IMR-90 (cell line): ENCODE results near the gene ADAMTS12. TPM values are rescaled to one million over a fixed set of nuclear protein-coding genes. Genes with fewer than 3 reads are reported as not detected.

Source experiments
- ATAC-seq: fragments of 200-7000 bp; cut with Tn5 transposase; 2 replicates; pipeline ENCODE4 v1.9.1; 2020; ENCODE audit warnings: low read depth, mild to moderate bottlenecking, moderate library complexity
- BruUV-seq: library from RNA; stranded (reverse); fragments of 400-500 nt; replicated peaks from 2 replicates; lab custom pipeline; 2021; lab: Mats Ljungman, UMichigan
- CTCF ChIA-PET: fragments of 300-600 bp; formaldehyde crosslinking; extraction: SDS; loops from one replicate; lab custom pipeline; 2021; ENCODE audit warnings: antibody characterized with exemption; lab: Yijun Ruan, JAX
- POLR2A ChIA-PET: fragments of 300-600 bp; sonication (Branson Sonifier 250); formaldehyde crosslinking; loops from one replicate; lab custom pipeline; 2022; ENCODE audit warnings: antibody characterized with exemption; ENCODE audit not compliant: unreplicated experiment; lab: Charles Lee
- DNase-seq: peaks from one replicate; pipeline ENCODE4 v3.0.0; 2013
- H2AFZ ChIP-seq: replicated peaks from 2 replicates; pipeline ENCODE3; 2013; ENCODE audit warnings: low read length, mild to moderate bottlenecking; ENCODE audit not compliant: poor library complexity
- H2AK5ac ChIP-seq: 2 replicates; pipeline ENCODE4 v1.6.1; 2013; ENCODE audit warnings: low read depth, low read length, inconsistent platforms
- H2AK9ac ChIP-seq: replicated peaks from 2 replicates; pipeline ENCODE3; 2013; ENCODE audit warnings: mild to moderate bottlenecking, low read depth, low read length, moderate library complexity; ENCODE audit not compliant: poor library complexity
- H2BK120ac ChIP-seq: 2 replicates; pipeline ENCODE4 v1.6.1; 2013; ENCODE audit warnings: low read depth, low read length, inconsistent platforms
- H2BK15ac ChIP-seq: 3 replicates; pipeline ENCODE4 v1.6.1; 2013; ENCODE audit warnings: low read depth, low read length, inconsistent platforms
- H2BK20ac ChIP-seq: 2 replicates; pipeline ENCODE4 v1.6.1; 2013; ENCODE audit warnings: low read depth, mild to moderate bottlenecking, inconsistent platforms, low read length, moderate library complexity
- H2BK5ac ChIP-seq: 2 replicates; pipeline ENCODE4 v1.6.1; 2013; ENCODE audit warnings: mild to moderate bottlenecking, low read depth, low read length, inconsistent platforms; ENCODE audit not compliant: poor library complexity, severe bottlenecking
- H3K14ac ChIP-seq: replicated peaks from 2 replicates; pipeline ENCODE4 v1.6.1; 2013; ENCODE audit warnings: low read depth, low read length, inconsistent platforms
- H3K18ac ChIP-seq: 2 replicates; pipeline ENCODE4 v1.6.1; 2013; ENCODE audit warnings: low read depth, low read length, control low read depth
- H3K23ac ChIP-seq: 2 replicates; pipeline ENCODE4 v1.6.1; 2013; ENCODE audit warnings: low read depth, low read length, inconsistent platforms
- H3K27ac ChIP-seq: 2 replicates; pipeline ENCODE4 v1.5.1; 2013; ENCODE audit warnings: mild to moderate bottlenecking, control low read depth, low read length; ENCODE audit not compliant: insufficient read depth
- H3K27me3 ChIP-seq: 2 replicates; pipeline ENCODE4 v1.6.1; 2013; ENCODE audit warnings: low read length; ENCODE audit not compliant: control insufficient read depth, insufficient read depth
- H3K36me3 ChIP-seq: 2 replicates; pipeline ENCODE4 v1.6.1; 2013; ENCODE audit warnings: low read length, mixed read lengths; ENCODE audit not compliant: control insufficient read depth, insufficient read depth
- H3K4ac ChIP-seq: 2 replicates; pipeline ENCODE4 v1.6.1; 2013; ENCODE audit warnings: low read depth, low read length, inconsistent platforms
- H3K4me1 ChIP-seq: 2 replicates; pipeline ENCODE4 v1.6.1; 2013; ENCODE audit warnings: low read length, mixed read lengths; ENCODE audit not compliant: control insufficient read depth, insufficient read depth
- H3K4me2 ChIP-seq: 2 replicates; pipeline ENCODE4 v1.6.1; 2013; ENCODE audit warnings: low read depth, mild to moderate bottlenecking, control low read depth, low read length, moderate library complexity
- H3K4me3 ChIP-seq: 2 replicates; pipeline ENCODE4 v1.5.1; 2013; ENCODE audit warnings: low read depth, mild to moderate bottlenecking, control low read depth, low read length, moderate library complexity; ENCODE audit not compliant: insufficient read depth
- H3K56ac ChIP-seq: 2 replicates; pipeline ENCODE4 v1.6.1; 2013; ENCODE audit warnings: low read length, inconsistent platforms; ENCODE audit not compliant: insufficient read depth; ENCODE audit errors: extremely low read depth
- H3K79me1 ChIP-seq, 2 experiments: 2 replicates each; pipeline ENCODE4 v1.6.1; 2013; ENCODE audit warnings: low read length in 2 of 2, inconsistent platforms in 1 of 2, low read depth in 1 of 2
- H3K9ac ChIP-seq: 2 replicates; pipeline ENCODE4 v1.6.1; 2013; ENCODE audit warnings: low read depth, low read length, control low read depth
- H3K9me1 ChIP-seq: 2 replicates; pipeline ENCODE4 v1.6.1; 2013; ENCODE audit warnings: low read length, inconsistent platforms; ENCODE audit not compliant: insufficient read depth
- H3K9me3 ChIP-seq: 2 replicates; pipeline ENCODE4 v1.6.1; 2013; ENCODE audit warnings: low read length; ENCODE audit not compliant: control insufficient read depth, insufficient read depth
- H4K20me1 ChIP-seq: 2 replicates; pipeline ENCODE4 v1.6.1; 2013; ENCODE audit warnings: low read length, inconsistent platforms; ENCODE audit not compliant: insufficient read depth
- H4K5ac ChIP-seq: 2 replicates; pipeline ENCODE4 v1.6.1; 2013; ENCODE audit warnings: mild to moderate bottlenecking, low read depth, low read length, control low read depth
- H4K8ac ChIP-seq, 2 experiments: 2 replicates each; pipeline ENCODE4 v1.6.1; 2013; ENCODE audit warnings: low read depth in 2 of 2, low read length in 2 of 2, control low read depth in 1 of 2, inconsistent platforms in 1 of 2
- H4K91ac ChIP-seq: 2 replicates; pipeline ENCODE4 v1.6.1; 2013; ENCODE audit warnings: low read depth, low read length, inconsistent platforms; ENCODE audit not compliant: insufficient read depth
- BHLHE40 ChIP-seq: fragments of 150-350 bp; IDR thresholded peaks from 2 replicates; pipeline ENCODE4 v1.6.1; 2016; ENCODE audit warnings: mild to moderate bottlenecking, low read depth, low read length
- CEBPB ChIP-seq: IDR thresholded peaks from 2 replicates; pipeline ENCODE4 v1.6.1; 2012; ENCODE audit warnings: low read depth, low read length, improper control_type of control experiment
- CHD1 ChIP-seq: IDR thresholded peaks from 2 replicates; pipeline ENCODE4 v1.6.1; 2012; ENCODE audit warnings: low read depth, low read length, improper control_type of control experiment
- CTCF ChIP-seq: conservative IDR thresholded peaks from 2 replicates; pipeline ENCODE4 v1.5.1; 2012; ENCODE audit warnings: mild to moderate bottlenecking, low read depth, low read length, improper control_type of control experiment
- ELK1 ChIP-seq: fragments of 150-350 bp; IDR thresholded peaks from 2 replicates; pipeline ENCODE4 v1.6.1; 2016; ENCODE audit warnings: low read depth, mild to moderate bottlenecking, low read length, moderate library complexity, borderline replicate concordance
- FOS ChIP-seq: fragments of 150-350 bp; IDR thresholded peaks from 2 replicates; pipeline ENCODE4 v1.6.1; 2016; ENCODE audit warnings: low read depth, low read length
- MAFK ChIP-seq: IDR thresholded peaks from 2 replicates; pipeline ENCODE4 v1.6.1; 2012; ENCODE audit warnings: low read depth, low read length, improper control_type of control experiment
- MAZ ChIP-seq: IDR thresholded peaks from 2 replicates; pipeline ENCODE4 v1.6.1; 2012; ENCODE audit warnings: low read depth, mild to moderate bottlenecking, low read length, improper control_type of control experiment, moderate library complexity, borderline replicate concordance
- NFE2L2 ChIP-seq: fragments of 150-350 bp; IDR thresholded peaks from 2 replicates; pipeline ENCODE4 v1.6.1; 2016; ENCODE audit warnings: low read depth, mild to moderate bottlenecking, low read length
- RAD21 ChIP-seq: IDR thresholded peaks from 2 replicates; pipeline ENCODE4 v1.6.1; 2012; ENCODE audit warnings: low read length, improper control_type of control experiment
- RCOR1 ChIP-seq: IDR thresholded peaks from 2 replicates; pipeline ENCODE4 v1.6.1; 2012; ENCODE audit warnings: mild to moderate bottlenecking, low read length, improper control_type of control experiment; ENCODE audit not compliant: insufficient replicate concordance
- SMC3 ChIP-seq: fragments of 150-350 bp; IDR thresholded peaks from 2 replicates; pipeline ENCODE4 v1.6.1; 2016; ENCODE audit warnings: low read depth, mild to moderate bottlenecking, antibody characterized with exemption, low read length, moderate library complexity
- WGBS, 2 experiments: methylation state at CpG; one replicate each; pipeline versions ENCODE4 v1.1.5 to v1.1.7; 2013; ENCODE audit warnings: missing lambda C conversion rate in 2 of 2; ENCODE audit not compliant: insufficient read length in 1 of 2; ENCODE audit errors: extremely low coverage in 2 of 2; 5-methylcytosine and 5-hydroxymethylcytosine counted together
- dilution Hi-C: fragments of 300-500 bp; cut with HindIII; formaldehyde crosslinking; loops from one replicate; pipeline ENCODE4 v1.14.3; 2018; ENCODE audit warnings: low sequenced_read_pairs; ENCODE audit not compliant: unreplicated experiment
- in situ Hi-C: fragments of 300-500 bp; cut with MboI; formaldehyde crosslinking; loops from 3 replicates; pipeline ENCODE4 v1.14.3; 2019; ENCODE audit warnings: low sequenced_read_pairs, inconsistent platforms, mixed read lengths
- intact Hi-C: fragments of 100-400 bp; cut with micrococcal nuclease; formaldehyde crosslinking; loops from 2 replicates; pipeline ENCODE4 v1.10.0; 2022
- polyA plus RNA-seq, 3 experiments: library from polyadenylated mRNA; depleted of rRNA; stranded (reverse); fragments of >200 nt; gene quantifications; 2 replicates each; pipeline ENCODE4 v1.2.3, GENCODE V29; 2012; ENCODE audit warnings: low replicate concordance in 1 of 3
- total RNA-seq: library from RNA; depleted of rRNA; stranded (reverse); fragments of >200 nt; gene quantifications from 2 replicates; pipeline ENCODE4 v1.2.3, GENCODE V29; 2012
- TF ChIP-seq, protein P1 (sequence below): fragments of 150-350 bp; IDR thresholded peaks from 2 replicates; pipeline ENCODE4 v1.6.1; 2017; ENCODE audit warnings: mild to moderate bottlenecking, antibody characterized with exemption, low read length, low read depth

ADAMTS12 gene
- total and polyA plus RNA-seq, 2 of the 4 experiments (the other 2 are of a cell fraction) = 27.3 to 51.3 TPM

GRCh38 chr5:33781286-33781685 lies 110.5 kb downstream of the ADAMTS12 start (continued):
- no peak for TF ChIP-seq CTCF
- TF ChIP-seq FOS = no peak
- TF ChIP-seq CEBPB = no peak
- TF ChIP-seq BHLHE40 = no peak

GRCh38 chr5:33776151-33776660 lies 115.6 kb downstream of the ADAMTS12 start:
- Histone ChIP-seq H3K9me1 (peaks cover 16% of the 10 kb centered on the region), H4K91ac (no peak overlapping the region), H3K9ac (no peak overlapping the region), H4K5ac (no peak overlapping the region), H2AFZ (no peak overlapping the region), H3K4ac (no peak overlapping the region), H2BK5ac (no peak overlapping the region), H3K18ac (no peak overlapping the region), H3K4me1 (peaks cover 11% of the 10 kb centered on the region), H3K9me3 (no peaks in the 10 kb centered on the region), H2BK20ac (no peak overlapping the region), H3K36me3 (no peaks in the 10 kb centered on the region), H4K20me1 (peaks cover 4% of the 10 kb centered on the region; the same call in 1 of the 2 replicates), H3K4me3 (no peak overlapping the region), H3K79me1 (peaks cover 6 to 45% of the 10 kb centered on the region in 2 experiments; a peak in 3 of 4 replicates), H2BK120ac (no peak overlapping the region), H2AK9ac (no peak overlapping the region), H2BK15ac (no peak overlapping the region), H3K23ac (no peak overlapping the region), H4K8ac (no peak overlapping the region), H2AK5ac (no peak overlapping the region), H3K56ac (no peak overlapping the region), H3K27me3 (no peaks in the 10 kb centered on the region), H3K14ac (no peak overlapping the region), H3K27ac (no peak overlapping the region), H3K4me2 (no peak overlapping the region)
- intact Hi-C loops (no loop called here), in situ Hi-C loops (no loop called here), dilution Hi-C loops (no loop called here)
- DNase-seq (no peak), ATAC-seq (no peak)
- TF ChIP-seq ELK1 (no peak), FOS (no peak), CHD1 (no peak), NFE2L2 (no peak), SMC3 (no peak), RCOR1 (no peak), RAD21 (no peak), MAFK (no peak), CEBPB (no peak), BHLHE40 (no peak), MAZ (no peak)
- TF ChIP-seq, protein P1, sequence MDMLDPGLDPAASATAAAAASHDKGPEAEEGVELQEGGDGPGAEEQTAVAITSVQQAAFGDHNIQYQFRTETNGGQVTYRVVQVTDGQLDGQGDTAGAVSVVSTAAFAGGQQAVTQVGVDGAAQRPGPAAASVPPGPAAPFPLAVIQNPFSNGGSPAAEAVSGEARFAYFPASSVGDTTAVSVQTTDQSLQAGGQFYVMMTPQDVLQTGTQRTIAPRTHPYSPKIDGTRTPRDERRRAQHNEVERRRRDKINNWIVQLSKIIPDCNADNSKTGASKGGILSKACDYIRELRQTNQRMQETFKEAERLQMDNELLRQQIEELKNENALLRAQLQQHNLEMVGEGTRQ = no peak
- ChIA-PET POLR2A (interaction anchor here (0.6 kb wide), 1 partner anchor 113 kb away, joined by 3 read pairs; no protein-coding TSS in a partner anchor), CTCF (no interaction called here)
- no TSS peak for BruUV-seq
- no CpG with 5 or more reads among the region's 2 CpGs for WGBS, 2 experiments
